HEK293T (cell line): Measurements from ENCODE around the gene EVA1A.

ENCODE experiments used
- ARNT ChIP-seq: fragments of 450-650 bp; IDR thresholded peaks from 2 replicates; pipeline ENCODE4 v1.6.1; 2017; ENCODE audit warnings: mild to moderate bottlenecking
- BHLHE40 ChIP-seq: fragments of 450-650 bp; IDR thresholded peaks from 2 replicates; pipeline ENCODE4 v1.6.1; 2016; ENCODE audit warnings: mild to moderate bottlenecking, moderate library complexity, borderline replicate concordance
- ELF4 ChIP-seq: fragments of 450-650 bp; IDR thresholded peaks from 2 replicates; pipeline ENCODE4 v1.6.1; 2017; ENCODE audit warnings: antibody characterized with exemption
- FOXA1 ChIP-seq: fragments of 450-650 bp; IDR thresholded peaks from 2 replicates; pipeline ENCODE4 v1.6.1; 2016; ENCODE audit warnings: mild to moderate bottlenecking
- FOXK2 ChIP-seq: fragments of 450-650 bp; IDR thresholded peaks from 2 replicates; pipeline ENCODE4 v1.6.1; 2016; ENCODE audit warnings: mild to moderate bottlenecking
- FOXM1 ChIP-seq: fragments of 450-650 bp; IDR thresholded peaks from 2 replicates; pipeline ENCODE4 v1.6.1; 2017; ENCODE audit warnings: mild to moderate bottlenecking, borderline replicate concordance
- HDGF ChIP-seq: fragments of 450-650 bp; IDR thresholded peaks from 2 replicates; pipeline ENCODE4 v1.6.1; 2017; ENCODE audit warnings: antibody characterized with exemption, borderline replicate concordance
- L3MBTL2 ChIP-seq: fragments of 450-650 bp; conservative IDR thresholded peaks from 2 replicates; pipeline ENCODE4 v1.6.1; 2016; ENCODE audit warnings: mild to moderate bottlenecking
- LEF1 ChIP-seq: fragments of 450-650 bp; IDR thresholded peaks from 2 replicates; pipeline ENCODE4 v1.6.1; 2017; ENCODE audit warnings: mild to moderate bottlenecking, borderline replicate concordance
- SP1 ChIP-seq: fragments of 450-650 bp; IDR thresholded peaks from 2 replicates; pipeline ENCODE4 v1.6.1; 2017
- SUZ12 ChIP-seq: fragments of 450-650 bp; IDR thresholded peaks from 2 replicates; pipeline ENCODE4 v1.6.1; 2016; ENCODE audit warnings: mild to moderate bottlenecking
- TARDBP ChIP-seq: fragments of 450-650 bp; IDR thresholded peaks from 2 replicates; pipeline ENCODE4 v1.6.1; 2016
- ZNF384 ChIP-seq: fragments of 450-650 bp; IDR thresholded peaks from 2 replicates; pipeline ENCODE4 v1.6.1; 2016

DNA sequence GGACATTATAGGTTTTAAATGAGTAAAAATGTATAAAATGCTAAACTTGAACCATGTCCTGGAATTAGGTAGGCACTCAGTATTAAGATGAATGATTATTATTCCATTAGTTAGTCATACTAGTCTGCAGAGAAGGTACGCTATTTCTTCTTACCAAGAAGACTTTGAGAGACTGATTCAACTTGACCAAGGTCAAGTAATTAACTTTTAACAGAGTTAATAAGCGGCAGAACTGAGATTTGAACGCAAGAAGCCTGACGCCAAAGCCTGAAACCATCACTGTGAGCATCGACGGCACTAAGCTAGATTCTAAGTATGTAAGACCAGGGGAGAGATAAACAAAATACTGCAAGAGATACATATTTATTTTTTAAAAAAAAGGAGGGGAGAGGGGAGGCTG lies 2.6 kb downstream of the EVA1A start:
- TF ChIP-seq SP1 (no peak), TARDBP (no peak), FOXM1 (no peak), FOXK2 (no peak), FOXA1 (no peak), ZNF384 (no peak), ELF4 (no peak), ARNT (no peak), SUZ12 (no peak), HDGF (no peak), LEF1 (no peak), BHLHE40 (no peak), L3MBTL2 (no peak)
